HG03095 (cell line): ENCODE data around the gene CLN5.

Experiments used
- ATAC-seq: cut with Tn5 transposase; IDR thresholded peaks from one replicate; pipeline ENCODE4 v1.9.1; 2021; ENCODE audit warnings: moderate library complexity; ENCODE audit not compliant: unreplicated experiment

CLN5 gene

DNA sequence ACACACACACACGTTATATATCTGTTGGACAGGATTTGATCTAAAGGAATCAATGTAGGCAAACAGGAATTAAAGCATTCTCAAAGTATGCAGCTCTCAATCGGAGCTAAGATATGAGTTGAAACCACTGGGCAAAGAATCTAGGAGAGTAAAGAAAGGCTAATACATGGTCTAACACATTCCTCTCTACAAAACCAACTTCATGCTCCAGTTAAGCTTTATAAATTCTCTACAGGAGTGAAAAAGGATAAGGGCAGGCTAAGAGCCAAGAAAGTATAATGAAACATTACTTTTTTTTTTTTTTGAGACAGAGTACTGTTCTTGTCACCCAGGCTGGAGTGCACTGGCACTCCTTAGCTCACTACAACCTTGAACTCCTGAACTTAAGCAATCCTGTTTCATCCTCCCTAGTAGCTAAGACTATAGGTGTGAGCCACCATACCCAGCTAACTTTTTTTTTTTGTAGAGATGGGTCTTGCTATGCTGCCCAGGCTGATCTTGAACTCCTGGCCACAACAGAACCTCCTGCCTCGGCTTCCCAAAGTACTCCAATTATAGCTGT lies 24.5 kb downstream of the CLN5 start:
- ATAC-seq: no peak

DNA sequence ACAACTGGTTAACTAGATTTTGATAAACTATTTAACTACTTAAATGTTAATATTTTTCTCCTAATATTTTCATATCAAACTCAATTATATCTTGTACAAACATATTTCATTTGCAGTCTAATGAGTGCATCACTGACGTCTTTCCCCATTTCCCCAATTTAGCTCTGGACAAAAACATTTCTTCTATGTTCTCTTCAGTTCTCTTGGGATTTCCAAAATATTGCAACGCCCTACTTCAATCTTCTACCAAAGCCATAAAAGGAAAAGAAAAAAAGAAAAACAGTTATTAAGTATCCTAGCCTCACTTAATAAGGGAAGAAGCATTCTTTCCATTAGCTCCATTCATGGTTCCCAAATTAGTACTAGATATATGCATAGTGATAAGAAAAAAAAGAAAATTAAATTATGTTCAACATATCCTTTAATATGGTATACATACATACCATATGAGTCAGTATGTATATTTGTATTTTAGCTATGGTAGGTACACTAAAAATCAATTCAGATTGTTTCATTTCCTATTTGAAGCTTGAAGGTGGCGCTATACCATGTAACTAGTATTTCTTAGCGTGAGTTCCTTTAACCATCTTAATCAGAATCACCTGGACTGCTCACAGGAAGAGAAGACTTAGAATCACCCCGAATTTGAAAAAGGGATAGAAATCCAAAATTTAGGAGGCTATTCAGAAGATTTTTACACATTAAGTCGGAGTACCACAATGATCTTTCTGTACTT lies 25.2 kb downstream of the CLN5 start:
- no peak for ATAC-seq

DNA sequence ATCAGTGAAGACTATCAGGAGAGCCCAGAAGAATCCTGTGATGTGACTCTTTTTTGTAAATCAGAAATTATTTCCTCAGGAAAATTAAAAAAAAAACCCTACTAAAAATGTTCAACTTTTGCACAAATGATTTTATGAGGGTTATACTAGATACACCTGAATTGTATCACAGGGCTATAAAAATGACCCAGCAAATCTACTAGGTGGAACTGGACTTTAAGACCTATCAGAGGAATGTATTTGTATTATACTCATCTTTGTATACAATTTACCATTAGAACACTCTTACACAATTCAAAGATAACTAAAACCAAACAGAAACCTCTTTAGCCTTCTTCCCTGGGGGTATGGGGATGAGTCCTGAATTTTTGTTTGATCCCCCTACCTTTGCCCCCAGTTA lies 27.9 kb downstream of the CLN5 start:
- ATAC-seq: no peak

DNA sequence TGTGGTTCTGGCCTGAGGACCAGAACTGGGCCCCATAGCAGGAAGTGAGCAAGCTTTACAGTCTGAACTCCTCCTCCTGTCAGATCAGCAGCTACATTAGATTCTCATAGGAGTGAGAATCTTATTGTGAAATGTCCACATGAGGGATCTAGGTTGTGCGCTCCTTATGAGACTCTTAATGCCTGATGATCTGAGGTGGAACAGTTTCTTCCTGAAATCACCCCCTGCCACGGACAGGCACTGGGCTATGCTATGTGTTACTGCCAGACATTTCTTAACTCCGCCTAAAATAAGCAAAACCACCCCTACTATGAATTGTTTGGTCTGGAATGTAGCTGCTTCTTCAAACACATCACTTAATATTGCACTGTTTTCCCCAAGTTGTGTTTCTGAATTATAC lies 30.5 kb downstream of the CLN5 start:
- ATAC-seq: no peak

DNA sequence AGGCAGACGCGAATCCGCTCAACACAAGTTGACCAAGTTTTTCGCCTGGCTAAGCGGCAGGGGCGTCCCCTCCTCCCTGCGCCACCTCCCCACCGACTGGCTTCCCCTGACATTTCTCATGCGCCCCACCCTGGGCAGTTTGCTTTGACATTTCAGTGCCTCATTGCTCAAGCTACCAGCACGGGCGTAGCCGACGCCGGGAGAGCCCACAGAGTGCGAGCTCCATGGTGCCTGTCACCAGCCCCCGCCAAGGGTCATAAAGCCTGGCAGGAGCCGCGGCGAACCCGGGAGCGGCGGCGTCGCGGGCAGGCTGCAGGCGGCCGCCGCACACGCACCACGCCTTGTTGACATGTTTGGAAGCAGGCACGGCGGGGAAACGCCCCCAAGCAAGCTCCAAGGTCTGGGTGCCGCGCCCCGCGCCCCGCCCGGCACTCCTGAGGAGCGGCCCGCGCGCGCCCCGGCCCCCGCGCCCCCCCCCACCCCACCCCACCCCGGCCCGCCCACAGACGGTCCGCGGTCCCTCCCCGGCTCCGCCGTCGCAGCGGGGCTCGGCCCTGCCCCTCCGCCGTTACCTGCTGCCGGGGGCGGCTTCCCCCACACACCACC lies 34.5 kb downstream of the CLN5 start:
- peak; percentile 50 for ATAC-seq

DNA sequence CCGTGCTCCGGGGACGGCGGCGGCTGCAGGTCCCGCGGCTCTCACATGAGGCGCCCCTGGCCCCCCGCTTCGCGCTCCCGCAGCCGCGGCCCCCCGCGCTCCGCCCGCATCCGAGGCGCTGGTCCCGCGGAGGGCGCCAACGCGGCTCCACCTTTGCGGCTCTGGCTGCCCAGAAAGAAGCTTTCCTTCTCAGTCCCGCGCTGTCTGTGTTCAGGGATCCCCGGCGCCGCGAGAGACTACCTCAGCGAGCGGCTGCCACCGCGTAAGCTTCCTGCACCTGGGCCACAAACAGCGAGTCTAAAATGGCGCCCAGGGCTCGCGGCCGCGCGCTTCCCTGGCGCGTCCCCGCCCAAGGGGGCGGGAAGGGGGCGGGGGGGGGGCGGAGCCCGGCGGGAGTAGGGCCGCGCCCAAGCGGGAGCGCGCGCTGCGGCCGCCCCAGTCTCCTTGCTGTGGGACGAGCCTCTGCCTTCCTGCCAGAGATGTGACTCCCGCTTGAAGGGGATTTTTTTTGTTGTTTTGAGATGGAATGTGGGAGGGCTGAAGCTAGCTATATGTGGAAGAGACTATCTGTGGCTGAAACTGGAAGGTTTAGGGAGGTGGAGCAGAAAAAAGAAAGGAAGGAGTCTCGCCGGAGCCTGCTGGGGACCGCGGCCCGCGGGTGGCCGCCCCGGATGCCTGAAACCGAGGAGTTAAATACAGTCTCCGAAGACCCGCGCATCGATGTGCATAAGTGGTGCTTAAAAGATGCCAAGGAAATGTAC lies 35.2 kb downstream of the CLN5 start, which contains the start of gene FBXL3:
TSS of gene FBXL3 (minus strand) at position 299 of the 761 bp plus-strand sequence. CDS start 5,299 bp downstream, outside the sequence.
- peak; percentile 56 for ATAC-seq

DNA sequence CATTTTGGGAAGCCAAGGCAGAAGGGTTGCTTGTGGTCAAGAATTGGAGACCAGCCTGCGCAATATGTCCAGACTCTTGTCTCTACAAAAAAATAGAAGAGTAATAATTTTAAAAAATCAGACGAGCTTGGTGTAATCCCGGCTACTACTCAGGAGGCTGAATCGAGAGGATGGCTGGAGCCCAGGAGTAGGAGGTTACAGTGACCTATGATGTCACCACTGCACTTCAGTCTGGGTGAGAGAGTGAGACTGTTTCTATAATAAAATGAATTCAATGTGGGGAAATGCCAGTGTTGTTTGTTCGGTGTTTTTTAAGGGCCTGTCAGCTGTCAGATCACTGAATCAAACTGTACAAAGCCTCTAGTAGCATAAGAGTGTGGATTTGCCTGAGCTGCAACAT lies 36.3 kb downstream of the CLN5 start:
- no peak for ATAC-seq

DNA sequence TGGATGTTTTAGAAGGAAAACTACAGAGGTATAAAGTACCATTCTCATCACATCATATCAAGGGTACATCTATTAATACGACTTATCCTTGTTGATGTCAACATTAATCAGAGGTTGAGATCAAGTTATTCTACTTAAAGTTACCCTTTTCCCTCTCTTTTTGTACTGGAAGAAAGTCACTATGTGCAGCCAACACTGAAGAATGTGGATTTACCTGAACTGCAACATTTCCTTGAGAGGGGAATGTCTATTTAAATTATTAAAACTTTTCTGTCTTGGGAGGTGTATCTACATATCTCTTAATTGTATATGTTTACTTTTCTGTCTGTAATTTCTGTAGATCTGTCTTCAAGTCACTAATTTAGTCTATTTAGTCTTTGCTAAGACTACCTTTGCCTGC lies 37.6 kb downstream of the CLN5 start:
- ATAC-seq: no peak

DNA sequence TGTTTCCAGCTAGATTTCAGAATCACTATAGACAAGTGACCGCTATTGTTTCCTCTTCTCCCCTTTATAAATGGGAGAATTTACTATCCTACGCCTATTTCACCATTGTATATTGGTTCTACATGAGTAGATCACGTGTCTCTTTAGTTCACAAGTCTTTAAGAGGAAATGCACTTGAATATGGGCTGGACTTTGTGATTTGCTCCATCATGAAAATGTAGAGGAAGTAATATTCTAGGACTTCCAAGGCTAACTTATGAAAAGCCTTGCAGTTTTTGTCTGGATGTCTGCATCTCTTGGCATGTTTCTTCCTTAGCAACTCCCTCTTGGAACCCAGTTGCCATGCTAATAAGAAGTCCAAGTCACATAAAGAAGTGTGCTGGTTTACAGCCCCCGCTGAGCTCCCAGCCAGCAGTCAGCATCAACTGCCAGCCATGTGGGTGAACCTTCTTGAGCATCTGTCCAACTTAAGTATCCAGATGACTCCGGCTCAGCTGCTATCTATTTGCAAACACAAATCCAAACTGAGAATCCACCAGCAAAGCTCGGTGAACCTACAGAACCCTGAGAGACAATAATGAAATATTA lies 39.9 kb downstream of the CLN5 start:
- no peak for ATAC-seq

DNA sequence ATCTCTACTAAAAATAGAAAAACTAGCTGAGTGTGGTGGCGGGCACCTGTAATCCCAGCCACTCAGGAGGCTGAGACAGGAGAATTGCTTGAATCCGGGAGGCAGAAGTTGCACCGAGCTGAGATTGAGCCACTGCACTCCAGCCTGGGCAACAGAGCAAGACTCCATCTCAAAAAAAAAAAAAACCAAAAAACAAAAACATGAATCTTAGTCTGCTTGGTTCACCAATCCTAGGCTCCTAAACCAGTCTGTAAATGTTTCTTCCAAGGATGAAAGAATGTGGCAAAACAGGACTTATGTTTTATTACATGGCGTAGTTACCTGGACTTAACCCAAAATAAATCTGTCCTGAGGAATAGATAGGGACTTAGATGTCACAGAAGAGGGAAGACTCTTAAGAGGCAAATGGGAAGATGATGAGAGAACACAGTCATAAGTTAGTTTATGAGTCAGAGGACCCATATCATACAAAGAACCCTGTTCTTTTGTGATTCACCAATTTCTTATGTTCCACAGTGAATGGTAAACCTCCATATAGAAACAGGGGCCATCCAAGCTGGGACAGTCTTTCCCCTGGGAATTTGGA lies 41.9 kb downstream of the CLN5 start:
- no peak for ATAC-seq

DNA sequence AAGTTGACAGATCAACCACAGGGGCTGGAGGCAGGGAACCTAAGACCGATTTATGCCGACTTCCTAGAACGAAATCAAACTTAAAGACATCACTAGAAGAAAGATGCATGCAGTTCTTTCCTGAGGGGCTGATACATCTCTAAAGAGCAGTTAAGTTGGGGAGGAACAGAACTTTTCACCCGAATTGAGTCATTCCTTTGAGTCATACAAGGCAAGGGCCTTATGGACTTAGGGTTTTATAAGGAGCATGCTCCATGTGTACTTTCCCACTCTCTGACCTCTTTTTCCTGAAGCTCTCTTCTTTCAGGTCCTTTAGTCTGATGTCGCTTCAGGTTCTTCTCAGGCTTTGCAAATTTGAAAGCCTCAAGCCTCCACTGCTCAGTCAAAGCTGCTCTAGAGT lies 43.0 kb downstream of the CLN5 start:
- ATAC-seq: no peak

DNA sequence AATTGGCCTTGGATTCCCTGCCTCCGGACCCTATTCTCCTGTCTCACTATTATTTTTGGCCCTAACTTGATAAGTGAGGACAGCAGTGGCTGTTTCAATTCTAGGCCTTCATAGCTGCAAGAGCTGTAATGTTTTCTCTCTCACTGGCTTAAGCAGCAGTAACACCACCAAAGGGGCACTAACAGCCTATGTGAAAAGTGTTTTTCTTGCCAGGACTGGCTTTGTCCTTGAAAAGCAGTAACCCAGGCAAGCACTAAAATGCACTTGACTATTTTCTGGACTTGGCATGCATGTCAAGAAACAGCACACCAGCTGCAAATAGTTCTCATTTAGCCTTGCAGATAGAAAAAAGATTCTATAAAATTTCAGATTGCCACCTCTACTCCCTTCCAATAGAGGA lies 44.4 kb downstream of the CLN5 start:
- no peak for ATAC-seq

DNA sequence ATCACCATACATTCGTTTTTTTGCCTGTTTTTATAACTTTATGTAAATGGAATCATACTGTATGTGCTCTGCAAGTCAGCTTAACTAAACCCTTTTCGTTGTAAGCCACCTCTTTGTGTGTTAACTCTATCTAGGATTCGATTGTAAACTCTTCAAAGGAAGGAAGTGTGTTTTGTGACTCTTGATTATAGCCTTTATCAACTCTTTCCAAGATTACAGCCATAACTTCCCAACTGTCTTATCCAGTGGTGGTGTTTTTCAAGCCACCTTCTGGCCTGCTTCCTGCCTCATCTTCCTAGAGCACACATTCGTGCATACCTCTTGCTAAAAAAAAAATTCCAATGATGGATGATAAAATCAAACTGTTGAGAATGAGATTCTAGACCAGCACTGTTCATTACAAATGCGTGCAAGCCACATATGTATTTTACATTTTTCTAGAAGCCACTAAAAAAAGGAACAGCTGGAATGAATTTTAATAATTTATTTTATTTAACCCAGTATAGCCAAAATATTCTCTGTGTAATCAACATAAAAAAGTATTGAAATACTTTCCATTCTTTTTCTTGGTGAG lies 47.1 kb downstream of the CLN5 start:
- ATAC-seq: no peak

DNA sequence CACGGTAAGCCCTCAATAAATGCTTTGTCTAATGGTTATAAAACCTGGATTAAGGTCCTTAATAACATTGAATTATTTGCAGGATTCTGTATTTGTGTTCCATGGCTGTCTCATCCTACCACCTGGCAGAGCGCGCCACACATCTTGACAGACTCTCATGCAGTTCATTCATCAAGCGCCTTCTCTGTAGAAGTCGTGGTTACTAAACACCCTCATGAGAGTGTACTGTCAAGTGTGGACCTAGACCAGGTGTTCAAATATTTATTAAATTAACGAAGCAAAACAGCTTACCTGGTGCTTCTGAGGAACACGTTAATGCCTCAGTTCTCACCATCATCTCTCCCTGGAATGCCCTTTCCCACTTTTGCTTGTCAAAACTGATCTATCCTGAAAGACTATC lies 48.2 kb downstream of the CLN5 start:
- ATAC-seq: no peak

DNA sequence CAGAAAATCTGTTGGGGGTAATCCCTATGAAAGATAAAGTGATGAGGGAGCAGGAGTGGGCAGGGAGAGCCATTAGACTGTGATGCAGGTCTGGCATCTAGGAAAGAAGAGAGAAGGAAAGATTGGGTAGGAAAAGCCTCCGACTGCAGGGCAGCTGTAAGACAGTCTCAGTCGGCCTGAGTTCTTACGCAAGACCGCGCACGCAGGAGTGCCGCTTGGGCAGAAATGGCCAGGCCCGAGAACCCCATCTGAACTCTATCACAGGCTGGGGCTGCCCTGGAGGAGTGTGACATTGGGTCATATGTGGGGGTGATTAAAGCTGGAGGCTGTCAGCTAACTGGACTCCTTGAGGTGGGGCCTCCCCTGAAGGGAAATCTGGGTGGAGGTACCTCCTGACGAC lies 49.0 kb downstream of the CLN5 start:
- ATAC-seq: no peak

DNA sequence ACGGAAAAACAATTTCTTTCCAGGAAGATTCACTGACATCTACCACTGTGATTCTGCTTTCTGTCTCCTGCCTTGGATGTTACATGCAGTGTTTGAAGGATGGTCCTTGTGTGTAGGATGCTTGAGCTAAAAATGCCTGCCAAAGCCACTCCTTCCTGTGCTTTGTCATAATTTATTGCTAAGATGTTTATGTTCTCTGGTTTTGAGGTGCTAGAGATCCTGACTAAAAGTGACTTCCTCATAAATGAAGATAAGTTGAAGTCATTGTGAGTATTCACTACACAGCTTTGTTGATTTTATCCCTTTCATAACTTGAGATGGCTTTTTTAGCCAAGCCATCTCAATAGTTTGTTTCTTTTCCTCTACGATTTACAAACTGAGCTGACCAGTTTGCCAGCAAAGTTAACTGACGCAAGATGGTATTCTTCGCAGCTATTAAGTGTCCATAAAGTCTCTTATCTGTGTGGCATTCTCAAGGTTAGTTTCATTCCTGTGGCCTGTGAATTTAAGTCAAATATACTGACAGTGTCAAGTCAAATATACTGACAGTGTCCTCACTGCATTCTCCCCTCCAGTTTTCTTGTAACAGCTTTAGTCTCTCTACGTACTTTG lies 50.8 kb downstream of the CLN5 start:
- ATAC-seq: no peak

DNA sequence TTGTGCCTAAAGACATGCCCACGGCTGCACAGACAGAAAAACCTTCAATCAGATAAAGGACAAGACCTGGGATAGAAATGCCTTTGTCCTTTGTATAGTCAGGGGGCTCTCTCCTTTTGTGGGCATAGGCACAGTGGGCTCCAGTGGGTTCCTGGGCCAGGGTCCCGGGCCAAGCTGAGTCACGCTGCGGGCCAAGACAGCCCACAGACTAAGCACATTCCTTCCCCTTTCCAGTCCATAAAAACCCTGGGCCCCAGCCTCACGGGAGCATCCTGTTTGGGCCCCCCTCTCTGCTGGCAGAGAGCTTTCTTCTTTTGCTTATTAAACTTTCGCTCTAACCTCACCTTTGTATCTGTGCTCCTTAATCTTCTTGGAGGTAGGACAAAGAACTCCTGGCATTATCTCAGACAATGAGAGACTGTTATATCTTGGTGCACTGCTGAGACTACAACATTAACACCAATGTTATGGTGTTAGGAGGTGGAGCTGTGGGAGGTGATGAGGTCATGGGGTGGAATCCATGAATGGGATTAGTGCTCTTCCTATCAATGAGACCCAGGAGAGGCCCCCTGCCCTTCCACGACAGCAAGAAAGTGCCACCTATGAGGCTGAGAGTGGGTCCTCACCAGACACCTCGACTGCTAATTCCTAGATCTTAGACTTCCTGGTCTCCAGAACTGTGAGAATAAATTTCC lies 55.9 kb downstream of the CLN5 start:
- ATAC-seq: no peak

DNA sequence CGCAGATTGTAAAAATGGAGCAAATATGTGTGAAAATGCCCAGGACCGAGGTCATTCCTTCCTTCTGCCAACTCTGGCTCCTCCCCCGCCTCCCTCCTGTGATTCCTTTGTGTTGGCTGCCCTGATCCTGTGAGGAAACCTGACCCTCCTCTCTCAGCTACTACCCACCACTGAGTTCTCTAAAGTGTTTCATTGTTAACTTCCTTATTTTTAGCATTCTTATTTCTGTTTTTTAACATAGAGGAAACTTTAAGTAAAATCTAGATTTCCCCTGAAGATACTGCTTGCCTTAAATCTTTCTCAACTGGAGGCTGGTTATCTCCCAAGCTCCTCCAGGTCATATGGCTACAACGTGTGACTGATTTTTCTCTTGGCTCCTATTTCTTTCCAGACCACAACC lies 56.8 kb downstream of the CLN5 start:
- ATAC-seq: no peak

DNA sequence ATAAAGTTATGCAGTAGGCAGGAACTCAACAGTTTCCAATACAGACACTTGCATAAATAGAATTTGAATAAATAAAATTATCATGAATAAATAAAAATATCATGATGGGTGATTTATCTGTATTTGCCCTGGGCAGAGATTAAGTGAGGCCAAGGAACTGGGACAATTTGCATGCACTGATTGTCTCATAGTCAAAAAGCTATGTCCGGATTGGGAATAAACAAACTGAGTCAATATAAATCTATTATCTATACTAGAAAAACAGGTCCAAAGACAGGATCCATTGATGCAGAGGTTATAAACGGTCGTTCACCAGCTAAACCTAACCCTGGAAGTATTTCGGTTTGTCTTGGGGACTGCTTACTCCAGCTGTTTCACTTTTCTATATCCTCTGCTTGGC lies 61.3 kb downstream of the CLN5 start:
- ATAC-seq: no peak
